SK-N-SH (cell line): ENCODE data around the gene PLCG2.

Source experiments
- NRF1 ChIP-seq: IDR thresholded peaks from 2 replicates; pipeline ENCODE4 v1.6.1; 2012; ENCODE audit warnings: low read depth, mild to moderate bottlenecking, low read length
- USF1 ChIP-seq: IDR thresholded peaks from 2 replicates; pipeline ENCODE4 v1.4.0; 2012; ENCODE audit warnings: low read depth, borderline replicate concordance
- YY1 ChIP-seq: IDR thresholded peaks from 2 replicates; pipeline ENCODE4 v1.4.0; 2012; ENCODE audit warnings: low read depth, mild to moderate bottlenecking
- ZBTB33 ChIP-seq: IDR thresholded peaks from 2 replicates; pipeline ENCODE4 v1.4.0; 2012; ENCODE audit warnings: low read depth, borderline replicate concordance

- TF ChIP-seq YY1 = no peak
- TF ChIP-seq NRF1 = no peak
- no peak for TF ChIP-seq USF1
- TF ChIP-seq ZBTB33 = no peak
Measured at GRCh38 chr16:82010649-82011048, 231.6 kb downstream of the PLCG2 start.
